HepG2 (cell line): Measurements from ENCODE around the gene NELFCD. TPM values are rescaled to one million over a fixed set of nuclear protein-coding genes. Genes with fewer than 3 reads are reported as not detected.

ENCODE experiments used
- CC2D1A ChIP-seq: sonication (generic); formaldehyde crosslinking; IDR thresholded peaks from 2 replicates; pipeline ENCODE4 v1.8.1; 2023; ENCODE audit warnings: mild to moderate bottlenecking, missing genetic modification reagents
- CENPX ChIP-seq: sonication (generic); formaldehyde crosslinking; IDR thresholded peaks from 2 replicates; pipeline ENCODE4 v1.9.0; 2021; ENCODE audit warnings: mild to moderate bottlenecking, missing genetic modification reagents, moderate library complexity
- KLF13 ChIP-seq: sonication (generic); formaldehyde crosslinking; IDR thresholded peaks from 2 replicates; pipeline ENCODE4 v1.4.0; 2020; ENCODE audit warnings: mild to moderate bottlenecking, missing genetic modification reagents
- ZEB1 ChIP-seq: IDR thresholded peaks from 2 replicates; pipeline ENCODE4 v1.6.1; 2012; ENCODE audit warnings: mild to moderate bottlenecking, low read depth, inconsistent platforms; ENCODE audit not compliant: insufficient replicate concordance
- ZNF331 ChIP-seq: sonication (generic); formaldehyde crosslinking; IDR thresholded peaks from 2 replicates; pipeline ENCODE4 v1.4.0; 2020; ENCODE audit warnings: missing genetic modification reagents
- ZNF350 ChIP-seq: sonication (generic); formaldehyde crosslinking; IDR thresholded peaks from 2 replicates; pipeline ENCODE4 v1.4.0; 2020; ENCODE audit warnings: mild to moderate bottlenecking, low read depth, missing genetic modification reagents, borderline replicate concordance
- ZNF556 ChIP-seq: sonication (generic); formaldehyde crosslinking; IDR thresholded peaks from 2 replicates; pipeline ENCODE4 v1.4.0; 2020; ENCODE audit warnings: mild to moderate bottlenecking, missing genetic modification reagents, borderline replicate concordance
- ZNF879 ChIP-seq: sonication (generic); formaldehyde crosslinking; IDR thresholded peaks from 2 replicates; pipeline ENCODE4 v1.8.1; 2023; ENCODE audit warnings: missing genetic modification reagents
- polyA plus RNA-seq, 8 experiments: library from polyadenylated mRNA; depleted of rRNA in 3 of 8; stranded (reverse) in 7 of 8; unstranded in 1 of 8; fragments of >200 nt; fragmentation: Illumina TruSeq in 4 of 8; extraction: Trizol in 4 of 8; gene quantifications; 2 replicates each; pipeline versions ENCODE4 v1.2.1 to v1.2.3, GENCODE V29; 2011 to 2016; ENCODE audit warnings: low read depth in 4 of 8, missing spikeins in 1 of 8, mixed read lengths in 1 of 8; ENCODE audit not compliant: insufficient read depth in 1 of 8
- total RNA-seq, 5 experiments: library from RNA; depleted of rRNA; stranded (reverse); fragments of >200 nt; fragmentation: Illumina TruSeq; extraction: Trizol; gene quantifications; 2 replicates each; pipeline ENCODE4 v1.2.3, GENCODE V29; 2016; ENCODE audit warnings: low read depth in 1 of 5
- TF ChIP-seq, protein P1 (sequence below): sonication (generic); formaldehyde crosslinking; IDR thresholded peaks from 2 replicates; pipeline ENCODE4 v1.4.0; 2020; ENCODE audit warnings: mild to moderate bottlenecking, missing genetic modification reagents
- TF ChIP-seq, protein P2 (sequence below): sonication (generic); formaldehyde crosslinking; IDR thresholded peaks from 2 replicates; pipeline ENCODE4 v1.5.1; 2020; ENCODE audit warnings: mild to moderate bottlenecking, missing genetic modification reagents, moderate library complexity
- TF ChIP-seq, protein P3 (sequence below): sonication (generic); formaldehyde crosslinking; IDR thresholded peaks from 2 replicates; pipeline ENCODE4 v1.8.0; 2022; ENCODE audit warnings: low read depth, missing genetic modification reagents
- TF ChIP-seq, protein P4 (sequence below), 2 experiments: sonication (generic) in 1 of 2; formaldehyde crosslinking in 1 of 2; IDR thresholded peaks; 2 replicates each; pipeline versions ENCODE4 v1.6.1 to v1.9.0; 2014 to 2022; ENCODE audit warnings: antibody characterized with exemption in 1 of 2, borderline replicate concordance in 1 of 2, inconsistent platforms in 1 of 2, low read depth in 1 of 2, missing genetic modification reagents in 1 of 2

NELFCD gene
- total and polyA plus RNA-seq, 2 of the 13 experiments (the other 11 are each of a cell fraction or from before 2014, with no cell fraction given) = 159 to 203 TPM

DNA sequence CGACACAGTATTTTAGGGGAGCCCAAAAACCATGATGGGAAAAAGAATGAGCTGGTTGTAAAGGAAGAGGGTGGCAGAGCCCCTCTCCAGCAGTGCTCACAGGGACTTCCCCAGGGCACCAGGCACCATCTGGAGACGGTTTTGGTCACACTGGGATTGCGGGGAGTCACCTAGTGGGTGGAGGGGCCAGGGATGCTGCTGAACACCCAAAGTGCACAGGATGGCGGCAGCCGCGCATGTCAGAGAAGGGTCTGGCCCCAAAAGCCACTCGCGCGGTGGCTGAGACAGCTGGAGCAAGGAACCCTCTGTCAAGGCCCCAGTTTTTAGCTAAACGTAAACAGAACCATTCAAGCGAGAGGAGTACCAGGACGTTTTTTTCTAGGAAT is 15.2 kb downstream of the NELFCD start (continued):
- TF ChIP-seq KLF13 (CRISPR knock-in tag) (no peak), ZEB1 (no peak), ZNF879 (CRISPR knock-in tag) (no peak), ZNF556 (CRISPR knock-in tag) (no peak), ZNF350 (CRISPR knock-in tag) (0 out of 2 replicates have a peak, but pooled peaks have one; percentile 17), CENPX (CRISPR knock-in tag) (no peak), CC2D1A (CRISPR knock-in tag) (0 out of 2 replicates have a peak, but pooled peaks have one; percentile 35), ZNF331 (CRISPR knock-in tag) (no peak)
- TF ChIP-seq, protein P1, sequence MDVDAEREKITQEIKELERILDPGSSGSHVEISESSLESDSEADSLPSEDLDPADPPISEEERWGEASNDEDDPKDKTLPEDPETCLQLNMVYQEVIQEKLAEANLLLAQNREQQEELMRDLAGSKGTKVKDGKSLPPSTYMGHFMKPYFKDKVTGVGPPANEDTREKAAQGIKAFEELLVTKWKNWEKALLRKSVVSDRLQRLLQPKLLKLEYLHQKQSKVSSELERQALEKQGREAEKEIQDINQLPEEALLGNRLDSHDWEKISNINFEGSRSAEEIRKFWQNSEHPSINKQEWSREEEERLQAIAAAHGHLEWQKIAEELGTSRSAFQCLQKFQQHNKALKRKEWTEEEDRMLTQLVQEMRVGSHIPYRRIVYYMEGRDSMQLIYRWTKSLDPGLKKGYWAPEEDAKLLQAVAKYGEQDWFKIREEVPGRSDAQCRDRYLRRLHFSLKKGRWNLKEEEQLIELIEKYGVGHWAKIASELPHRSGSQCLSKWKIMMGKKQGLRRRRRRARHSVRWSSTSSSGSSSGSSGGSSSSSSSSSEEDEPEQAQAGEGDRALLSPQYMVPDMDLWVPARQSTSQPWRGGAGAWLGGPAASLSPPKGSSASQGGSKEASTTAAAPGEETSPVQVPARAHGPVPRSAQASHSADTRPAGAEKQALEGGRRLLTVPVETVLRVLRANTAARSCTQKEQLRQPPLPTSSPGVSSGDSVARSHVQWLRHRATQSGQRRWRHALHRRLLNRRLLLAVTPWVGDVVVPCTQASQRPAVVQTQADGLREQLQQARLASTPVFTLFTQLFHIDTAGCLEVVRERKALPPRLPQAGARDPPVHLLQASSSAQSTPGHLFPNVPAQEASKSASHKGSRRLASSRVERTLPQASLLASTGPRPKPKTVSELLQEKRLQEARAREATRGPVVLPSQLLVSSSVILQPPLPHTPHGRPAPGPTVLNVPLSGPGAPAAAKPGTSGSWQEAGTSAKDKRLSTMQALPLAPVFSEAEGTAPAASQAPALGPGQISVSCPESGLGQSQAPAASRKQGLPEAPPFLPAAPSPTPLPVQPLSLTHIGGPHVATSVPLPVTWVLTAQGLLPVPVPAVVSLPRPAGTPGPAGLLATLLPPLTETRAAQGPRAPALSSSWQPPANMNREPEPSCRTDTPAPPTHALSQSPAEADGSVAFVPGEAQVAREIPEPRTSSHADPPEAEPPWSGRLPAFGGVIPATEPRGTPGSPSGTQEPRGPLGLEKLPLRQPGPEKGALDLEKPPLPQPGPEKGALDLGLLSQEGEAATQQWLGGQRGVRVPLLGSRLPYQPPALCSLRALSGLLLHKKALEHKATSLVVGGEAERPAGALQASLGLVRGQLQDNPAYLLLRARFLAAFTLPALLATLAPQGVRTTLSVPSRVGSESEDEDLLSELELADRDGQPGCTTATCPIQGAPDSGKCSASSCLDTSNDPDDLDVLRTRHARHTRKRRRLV (CRISPR knock-in tag) = no peak
- TF ChIP-seq, protein P2, sequence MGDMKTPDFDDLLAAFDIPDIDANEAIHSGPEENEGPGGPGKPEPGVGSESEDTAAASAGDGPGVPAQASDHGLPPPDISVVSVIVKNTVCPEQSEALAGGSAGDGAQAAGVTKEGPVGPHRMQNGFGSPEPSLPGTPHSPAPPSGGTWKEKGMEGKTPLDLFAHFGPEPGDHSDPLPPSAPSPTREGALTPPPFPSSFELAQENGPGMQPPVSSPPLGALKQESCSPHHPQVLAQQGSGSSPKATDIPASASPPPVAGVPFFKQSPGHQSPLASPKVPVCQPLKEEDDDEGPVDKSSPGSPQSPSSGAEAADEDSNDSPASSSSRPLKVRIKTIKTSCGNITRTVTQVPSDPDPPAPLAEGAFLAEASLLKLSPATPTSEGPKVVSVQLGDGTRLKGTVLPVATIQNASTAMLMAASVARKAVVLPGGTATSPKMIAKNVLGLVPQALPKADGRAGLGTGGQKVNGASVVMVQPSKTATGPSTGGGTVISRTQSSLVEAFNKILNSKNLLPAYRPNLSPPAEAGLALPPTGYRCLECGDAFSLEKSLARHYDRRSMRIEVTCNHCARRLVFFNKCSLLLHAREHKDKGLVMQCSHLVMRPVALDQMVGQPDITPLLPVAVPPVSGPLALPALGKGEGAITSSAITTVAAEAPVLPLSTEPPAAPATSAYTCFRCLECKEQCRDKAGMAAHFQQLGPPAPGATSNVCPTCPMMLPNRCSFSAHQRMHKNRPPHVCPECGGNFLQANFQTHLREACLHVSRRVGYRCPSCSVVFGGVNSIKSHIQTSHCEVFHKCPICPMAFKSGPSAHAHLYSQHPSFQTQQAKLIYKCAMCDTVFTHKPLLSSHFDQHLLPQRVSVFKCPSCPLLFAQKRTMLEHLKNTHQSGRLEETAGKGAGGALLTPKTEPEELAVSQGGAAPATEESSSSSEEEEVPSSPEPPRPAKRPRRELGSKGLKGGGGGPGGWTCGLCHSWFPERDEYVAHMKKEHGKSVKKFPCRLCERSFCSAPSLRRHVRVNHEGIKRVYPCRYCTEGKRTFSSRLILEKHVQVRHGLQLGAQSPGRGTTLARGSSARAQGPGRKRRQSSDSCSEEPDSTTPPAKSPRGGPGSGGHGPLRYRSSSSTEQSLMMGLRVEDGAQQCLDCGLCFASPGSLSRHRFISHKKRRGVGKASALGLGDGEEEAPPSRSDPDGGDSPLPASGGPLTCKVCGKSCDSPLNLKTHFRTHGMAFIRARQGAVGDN = 0 out of 2 replicates have a peak, but pooled peaks have one; percentile 10
- TF ChIP-seq, protein P3, sequence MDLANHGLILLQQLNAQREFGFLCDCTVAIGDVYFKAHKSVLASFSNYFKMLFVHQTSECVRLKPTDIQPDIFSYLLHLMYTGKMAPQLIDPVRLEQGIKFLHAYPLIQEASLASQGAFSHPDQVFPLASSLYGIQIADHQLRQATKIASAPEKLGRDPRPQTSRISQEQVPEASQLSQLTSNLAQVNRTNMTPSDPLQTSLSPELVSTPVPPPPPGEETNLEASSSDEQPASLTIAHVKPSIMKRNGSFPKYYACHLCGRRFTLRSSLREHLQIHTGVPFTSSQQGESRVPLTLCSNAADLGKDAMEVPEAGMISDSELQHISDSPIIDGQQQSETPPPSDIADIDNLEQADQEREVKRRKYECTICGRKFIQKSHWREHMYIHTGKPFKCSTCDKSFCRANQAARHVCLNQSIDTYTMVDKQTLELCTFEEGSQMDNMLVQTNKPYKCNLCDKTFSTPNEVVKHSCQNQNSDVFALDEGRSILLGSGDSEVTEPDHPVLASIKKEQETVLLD (CRISPR knock-in tag) = 0 out of 2 replicates have a peak, but pooled peaks have one; percentile 4
- TF ChIP-seq, protein P4, sequence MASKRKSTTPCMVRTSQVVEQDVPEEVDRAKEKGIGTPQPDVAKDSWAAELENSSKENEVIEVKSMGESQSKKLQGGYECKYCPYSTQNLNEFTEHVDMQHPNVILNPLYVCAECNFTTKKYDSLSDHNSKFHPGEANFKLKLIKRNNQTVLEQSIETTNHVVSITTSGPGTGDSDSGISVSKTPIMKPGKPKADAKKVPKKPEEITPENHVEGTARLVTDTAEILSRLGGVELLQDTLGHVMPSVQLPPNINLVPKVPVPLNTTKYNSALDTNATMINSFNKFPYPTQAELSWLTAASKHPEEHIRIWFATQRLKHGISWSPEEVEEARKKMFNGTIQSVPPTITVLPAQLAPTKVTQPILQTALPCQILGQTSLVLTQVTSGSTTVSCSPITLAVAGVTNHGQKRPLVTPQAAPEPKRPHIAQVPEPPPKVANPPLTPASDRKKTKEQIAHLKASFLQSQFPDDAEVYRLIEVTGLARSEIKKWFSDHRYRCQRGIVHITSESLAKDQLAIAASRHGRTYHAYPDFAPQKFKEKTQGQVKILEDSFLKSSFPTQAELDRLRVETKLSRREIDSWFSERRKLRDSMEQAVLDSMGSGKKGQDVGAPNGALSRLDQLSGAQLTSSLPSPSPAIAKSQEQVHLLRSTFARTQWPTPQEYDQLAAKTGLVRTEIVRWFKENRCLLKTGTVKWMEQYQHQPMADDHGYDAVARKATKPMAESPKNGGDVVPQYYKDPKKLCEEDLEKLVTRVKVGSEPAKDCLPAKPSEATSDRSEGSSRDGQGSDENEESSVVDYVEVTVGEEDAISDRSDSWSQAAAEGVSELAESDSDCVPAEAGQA (IDR thresholded peaks at IDR 0.05; ENCODE audit: low read depth) = no peak
- TF ChIP-seq, protein P4 (CRISPR knock-in tag; IDR thresholded peaks at IDR 0.05; ENCODE audit: borderline replicate concordance) = no peak
